Tracheal epithelial cell (primary cell): Measurements from ENCODE around the gene MMRN2. TPM values are rescaled to one million over a fixed set of nuclear protein-coding genes. Genes with fewer than 3 reads are reported as not detected.

Source experiments
- total RNA-seq: library from RNA; depleted of rRNA; stranded (reverse); fragments of >200 nt; gene quantifications from 2 replicates; pipeline ENCODE4 v1.2.1, GENCODE V29; 2014

The MMRN2 gene, protein sequence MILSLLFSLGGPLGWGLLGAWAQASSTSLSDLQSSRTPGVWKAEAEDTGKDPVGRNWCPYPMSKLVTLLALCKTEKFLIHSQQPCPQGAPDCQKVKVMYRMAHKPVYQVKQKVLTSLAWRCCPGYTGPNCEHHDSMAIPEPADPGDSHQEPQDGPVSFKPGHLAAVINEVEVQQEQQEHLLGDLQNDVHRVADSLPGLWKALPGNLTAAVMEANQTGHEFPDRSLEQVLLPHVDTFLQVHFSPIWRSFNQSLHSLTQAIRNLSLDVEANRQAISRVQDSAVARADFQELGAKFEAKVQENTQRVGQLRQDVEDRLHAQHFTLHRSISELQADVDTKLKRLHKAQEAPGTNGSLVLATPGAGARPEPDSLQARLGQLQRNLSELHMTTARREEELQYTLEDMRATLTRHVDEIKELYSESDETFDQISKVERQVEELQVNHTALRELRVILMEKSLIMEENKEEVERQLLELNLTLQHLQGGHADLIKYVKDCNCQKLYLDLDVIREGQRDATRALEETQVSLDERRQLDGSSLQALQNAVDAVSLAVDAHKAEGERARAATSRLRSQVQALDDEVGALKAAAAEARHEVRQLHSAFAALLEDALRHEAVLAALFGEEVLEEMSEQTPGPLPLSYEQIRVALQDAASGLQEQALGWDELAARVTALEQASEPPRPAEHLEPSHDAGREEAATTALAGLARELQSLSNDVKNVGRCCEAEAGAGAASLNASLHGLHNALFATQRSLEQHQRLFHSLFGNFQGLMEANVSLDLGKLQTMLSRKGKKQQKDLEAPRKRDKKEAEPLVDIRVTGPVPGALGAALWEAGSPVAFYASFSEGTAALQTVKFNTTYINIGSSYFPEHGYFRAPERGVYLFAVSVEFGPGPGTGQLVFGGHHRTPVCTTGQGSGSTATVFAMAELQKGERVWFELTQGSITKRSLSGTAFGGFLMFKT
- 3.9 and 4.3 TPM in 2 replicates for total RNA-seq

DNA sequence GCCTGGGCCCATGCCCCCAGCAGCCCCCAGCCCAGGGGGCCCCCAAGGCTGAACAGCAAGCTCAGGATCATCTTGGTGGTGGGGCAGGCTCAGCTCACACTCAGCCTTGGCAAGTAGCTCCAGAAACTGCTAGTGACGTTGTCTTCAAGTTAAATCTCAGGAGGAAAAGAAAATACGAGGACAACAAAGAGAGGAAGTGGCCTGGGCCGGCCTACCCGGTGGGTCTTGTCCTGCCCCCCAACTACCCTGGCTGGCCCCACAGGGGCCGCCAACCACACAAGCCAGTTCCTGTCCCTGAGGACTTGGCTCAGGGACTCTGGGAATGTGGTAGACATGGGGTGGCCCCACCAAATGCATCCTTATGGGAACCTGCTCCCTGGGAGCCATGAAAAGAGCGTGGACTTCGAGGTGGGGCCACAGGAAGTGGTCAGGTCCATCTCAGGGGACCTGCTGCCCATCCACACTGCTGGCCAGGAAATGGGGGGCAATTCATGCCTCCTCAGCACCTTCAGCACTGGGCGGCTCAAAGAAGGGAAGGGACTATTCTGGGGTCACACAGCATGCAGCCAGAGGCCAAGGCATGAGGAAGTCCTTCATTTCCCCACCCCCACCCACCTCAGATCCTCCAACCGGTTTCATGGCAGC is at the start of gene MMRN2:
Gene MMRN2, minus strand, starts transcription at position 145 of the 645 bp plus-strand sequence. Its CDS starts 74 bp downstream, at position 71.

GRCh38 chr10:86968271-86968993 is 11.0 kb upstream of the MMRN2 start, which contains the start of gene ADIRF:
ADIRF (plus strand) TSS chr10:86968482; CDS start chr10:86968545, 63 bp downstream.

GRCh38 chr10:86958116-86958900 is 893 bp upstream of the MMRN2 start, which contains the start of gene SNCG:
SNCG (plus strand) TSS chr10:86958599; CDS start chr10:86958698, 99 bp downstream.

Other genes with a start within 250 kb of the MMRN2 start
- 39.0 TPM in 2 replicates for gene BMPR1A, start 201.0 kb downstream of the MMRN2 start, total RNA-seq
- 2.2 and 22.0 TPM in 2 replicates for gene SNCG, start 984 bp upstream of the MMRN2 start, total RNA-seq
- gene ADIRF, start 10.9 kb upstream of the MMRN2 start, total RNA-seq: 2.4 and 72.5 TPM in 2 replicates
- 10.8 TPM in 1 of 2 replicates, not detected in the other for gene FAM25A, start 62.7 kb upstream of the MMRN2 start, total RNA-seq
- 212 and 381 TPM in 2 replicates for gene GLUD1, start 137.2 kb upstream of the MMRN2 start, total RNA-seq
- 20.0 and 43.1 TPM in 2 replicates for gene SHLD2, start 137.6 kb upstream of the MMRN2 start, total RNA-seq